HG03460 (cell line): ENCODE measurements around the gene HMCES.
"Not testable (repeated sequence)": the region's sequence is repeated elsewhere in the genome, so short reads cannot be mapped to it uniquely, and the experiment has no call there.

ENCODE experiments used
- ATAC-seq: cut with Tn5 transposase; IDR thresholded peaks from one replicate; pipeline ENCODE4 v1.9.1; 2021; ENCODE audit not compliant: unreplicated experiment

Gene HMCES

DNA sequence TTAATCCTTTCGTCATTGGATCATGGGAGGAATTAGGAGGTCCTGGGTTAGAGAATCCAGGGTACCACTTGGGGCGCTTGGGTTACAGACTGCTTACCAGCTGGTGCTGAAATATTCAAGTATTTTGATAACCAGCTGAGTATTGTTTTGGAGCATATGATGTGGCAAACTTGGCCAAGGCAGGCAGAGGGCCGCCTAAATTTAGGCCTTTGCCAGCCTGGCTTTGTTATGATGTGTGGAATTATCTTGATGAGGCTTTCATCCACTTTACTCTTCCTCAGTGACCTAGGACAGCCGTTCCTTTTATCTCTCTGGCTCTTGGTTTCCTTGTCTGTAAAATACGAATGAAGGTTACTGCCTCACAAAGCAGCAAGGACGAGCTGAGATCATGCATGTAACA lies 22.4 kb upstream of the HMCES start:
- ATAC-seq, result no peak

DNA sequence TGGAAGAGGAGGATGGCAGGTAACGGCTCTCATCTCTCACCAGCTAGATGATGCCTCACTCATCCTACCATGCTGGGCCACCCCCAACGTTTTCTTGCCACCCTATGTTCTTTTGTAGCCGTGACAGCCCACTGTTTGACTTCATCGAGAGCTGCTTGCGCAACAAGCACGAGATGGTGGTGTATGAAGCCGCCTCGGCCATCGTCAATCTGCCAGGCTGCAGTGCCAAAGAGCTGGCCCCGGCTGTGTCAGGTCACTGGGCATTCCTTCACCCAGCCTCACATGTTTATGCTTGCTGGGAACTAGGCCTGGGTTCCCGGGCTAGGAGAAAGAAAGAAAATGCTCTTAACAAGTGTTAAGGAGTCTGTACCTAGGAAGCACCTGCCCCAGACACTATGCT lies 21.1 kb upstream of the HMCES start:
- ATAC-seq, result no peak

DNA sequence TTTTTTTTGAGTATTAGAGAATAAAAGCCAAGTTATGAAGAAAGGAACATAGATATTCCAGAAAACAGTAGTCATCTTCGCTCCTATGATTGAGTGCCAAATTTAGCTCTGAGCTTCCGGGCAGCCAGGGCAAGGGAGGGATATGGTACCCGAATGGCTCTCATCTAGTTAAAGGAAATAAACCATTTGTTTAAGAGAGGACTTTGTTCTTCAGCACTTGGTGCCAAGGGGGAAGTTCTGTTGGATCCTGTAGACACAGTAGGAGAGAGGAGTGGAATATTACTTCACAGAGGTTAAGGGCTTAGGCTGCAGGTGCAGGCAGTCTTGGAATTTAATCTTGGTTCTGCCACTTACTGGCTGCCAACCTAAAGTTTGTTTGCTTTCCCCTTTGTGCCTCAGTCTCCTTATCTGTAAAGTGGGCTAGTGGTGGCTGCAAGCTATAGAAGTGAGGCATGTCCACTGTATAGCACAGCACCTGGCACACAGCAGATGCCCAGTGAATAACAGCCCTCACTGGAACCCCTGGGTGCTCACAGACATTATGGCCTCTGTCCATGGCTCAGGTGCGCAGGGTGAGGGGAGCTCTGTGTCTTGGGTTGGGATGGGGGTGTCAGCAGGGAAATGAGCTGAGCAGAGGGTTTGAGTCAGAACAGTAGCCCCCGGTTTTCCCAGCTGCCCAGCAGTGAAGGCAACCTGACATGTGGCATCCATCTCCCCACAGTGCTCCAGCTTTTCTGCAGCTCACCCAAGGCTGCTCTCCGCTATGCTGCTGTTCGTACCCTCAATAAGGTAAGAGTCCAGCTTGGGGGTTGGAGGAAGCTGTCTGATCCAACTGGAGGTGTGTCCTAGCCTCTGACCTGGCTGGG lies 18.8 kb upstream of the HMCES start:
- no peak for ATAC-seq

DNA sequence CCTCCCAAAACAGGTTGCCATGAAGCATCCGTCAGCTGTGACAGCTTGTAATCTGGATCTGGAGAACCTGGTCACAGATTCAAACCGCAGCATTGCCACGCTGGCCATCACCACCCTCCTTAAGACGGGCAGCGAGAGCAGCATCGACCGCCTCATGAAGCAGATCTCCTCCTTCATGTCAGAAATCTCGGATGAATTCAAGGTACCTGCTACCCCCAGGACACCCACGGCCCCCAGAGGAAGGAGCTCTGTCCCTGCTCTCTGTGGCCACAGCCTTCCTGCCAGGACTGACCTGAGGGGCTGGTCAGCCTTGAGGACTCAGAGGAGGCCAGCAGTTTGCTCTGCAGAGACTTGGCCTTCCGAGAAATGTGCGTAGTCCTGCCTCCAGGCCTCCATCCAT lies 18.1 kb upstream of the HMCES start:
- no peak for ATAC-seq

DNA sequence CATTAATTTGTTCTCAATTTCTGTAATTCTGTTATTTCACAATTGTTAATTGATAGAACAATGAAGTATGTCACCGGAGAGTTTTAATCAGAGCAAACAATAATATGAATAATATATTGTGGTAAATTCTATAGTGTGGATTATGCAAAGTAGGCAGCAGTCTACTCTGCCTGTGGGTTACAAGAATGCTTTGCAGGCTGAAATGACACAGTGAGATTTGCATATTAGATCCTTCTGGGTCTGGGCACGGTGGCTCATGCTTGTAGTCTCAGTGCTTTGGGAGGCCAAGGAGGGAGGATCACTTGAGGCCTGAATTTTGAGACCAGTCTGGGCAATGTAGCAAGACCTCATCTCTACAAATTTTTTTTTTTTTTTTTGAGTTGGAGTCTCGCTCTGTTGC lies 16.8 kb upstream of the HMCES start:
- ATAC-seq, result no peak

DNA sequence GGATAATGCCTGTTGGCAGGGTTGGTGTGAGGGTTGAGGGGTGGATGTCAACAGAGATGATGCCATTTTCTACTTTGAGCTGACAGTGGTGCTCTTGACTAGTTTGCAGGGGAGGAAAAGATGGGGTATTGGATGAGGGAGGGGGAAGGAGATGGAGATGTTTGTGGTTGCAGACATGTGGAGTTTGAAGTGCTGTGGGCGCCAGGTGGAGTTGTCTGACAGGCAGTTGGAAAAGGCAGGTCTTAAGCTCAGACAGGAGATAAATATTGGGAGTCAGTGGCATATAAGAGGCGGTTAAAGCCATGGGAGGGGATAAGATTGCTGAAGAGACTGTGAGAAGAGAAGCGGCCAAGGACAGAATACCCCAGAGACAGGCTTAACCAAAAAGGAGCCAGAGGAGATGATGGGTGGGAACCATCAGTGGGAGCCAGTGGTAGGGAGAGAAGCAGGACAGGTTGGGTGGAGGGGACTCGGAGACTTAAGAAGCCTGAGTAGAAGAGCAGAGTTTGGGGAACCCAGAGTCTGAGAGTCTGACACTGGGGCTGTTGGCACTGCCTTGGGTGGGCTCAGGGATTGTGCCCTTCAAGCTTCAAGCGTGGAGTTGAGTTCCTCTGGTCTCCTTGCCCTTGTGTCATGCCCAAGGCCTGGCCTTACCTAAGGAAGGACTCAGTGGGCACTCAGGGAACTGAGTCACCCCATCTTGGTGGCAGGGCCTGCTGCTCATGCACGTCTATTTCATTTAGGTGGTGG lies 15.3 kb upstream of the HMCES start:
- ATAC-seq, result no peak

DNA sequence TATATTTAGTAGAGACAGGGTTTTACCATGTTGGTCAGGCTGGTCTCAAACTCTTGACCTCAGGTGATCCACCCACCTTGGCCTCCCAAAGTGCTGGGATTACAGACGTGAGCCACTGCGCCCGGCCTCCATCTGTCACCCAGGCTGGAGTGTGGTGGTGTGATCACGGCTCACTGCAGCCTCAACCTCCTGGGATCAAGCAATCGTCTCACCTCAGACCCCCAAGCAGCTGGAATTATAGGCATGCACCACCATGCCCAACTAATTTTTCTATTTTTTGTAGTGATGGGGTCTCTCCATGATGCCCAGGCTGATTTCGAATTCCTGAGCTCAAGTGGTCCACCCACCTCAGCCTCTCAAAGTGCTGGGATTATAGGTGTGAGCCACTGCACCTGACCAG lies 13.7 kb upstream of the HMCES start:
- ATAC-seq, result not testable (repeated sequence)

DNA sequence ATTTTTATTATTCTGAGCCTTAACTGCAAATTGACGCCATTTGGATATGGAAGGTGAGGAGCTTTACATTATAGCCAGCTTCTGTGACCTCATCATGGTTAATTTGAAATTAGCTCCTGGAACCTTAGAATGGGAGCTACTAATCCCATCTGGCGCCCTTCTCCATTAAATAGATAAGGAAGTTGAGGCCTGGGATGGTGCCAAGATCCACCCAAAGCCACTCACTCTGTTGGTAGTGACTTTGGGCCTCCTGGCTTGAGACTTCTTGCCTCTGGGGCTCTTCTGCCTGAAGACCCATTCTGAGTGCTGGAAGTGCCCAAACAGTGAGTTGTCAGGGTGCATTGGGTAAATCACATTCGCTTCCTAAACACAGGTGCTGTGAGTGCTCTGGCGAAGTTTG lies 12.0 kb upstream of the HMCES start:
- no peak for ATAC-seq

DNA sequence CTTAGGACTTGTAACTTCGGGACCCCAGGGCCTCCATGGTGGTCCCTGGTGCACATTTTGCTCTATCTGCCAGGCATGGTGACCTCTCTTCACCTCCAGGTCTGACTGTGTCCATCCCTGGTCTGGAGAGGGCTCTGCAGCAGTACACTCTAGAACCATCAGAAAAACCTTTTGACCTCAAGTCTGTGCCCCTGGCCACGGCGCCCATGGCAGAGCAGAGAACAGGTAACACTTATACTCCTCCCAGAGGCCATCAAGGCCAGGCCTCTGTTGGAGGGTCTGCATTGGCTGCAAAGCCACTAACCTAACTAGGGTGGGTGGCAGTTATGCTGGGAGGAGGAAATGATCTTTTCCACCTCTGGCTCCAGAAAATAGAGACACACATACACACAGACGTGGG lies 10.3 kb upstream of the HMCES start:
- no peak for ATAC-seq

DNA sequence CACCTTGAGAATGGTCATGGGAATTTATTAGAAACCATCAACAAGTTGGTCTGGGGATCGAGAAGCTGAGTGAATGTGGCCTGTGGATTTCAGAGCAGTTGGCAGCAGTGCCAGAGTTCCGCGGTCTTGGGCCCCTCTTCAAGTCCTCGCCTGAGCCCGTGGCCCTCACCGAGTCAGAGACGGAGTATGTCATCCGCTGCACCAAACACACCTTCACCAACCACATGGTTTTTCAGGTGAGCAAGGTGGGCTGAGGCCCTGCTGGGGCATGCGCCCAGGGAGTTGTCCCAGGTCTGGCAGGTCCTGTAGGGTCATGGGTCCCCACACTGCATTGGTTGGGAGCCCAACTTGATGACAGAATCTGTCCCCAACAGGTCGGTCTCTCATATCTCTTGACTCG lies 7.0 kb upstream of the HMCES start:
- no peak for ATAC-seq

DNA sequence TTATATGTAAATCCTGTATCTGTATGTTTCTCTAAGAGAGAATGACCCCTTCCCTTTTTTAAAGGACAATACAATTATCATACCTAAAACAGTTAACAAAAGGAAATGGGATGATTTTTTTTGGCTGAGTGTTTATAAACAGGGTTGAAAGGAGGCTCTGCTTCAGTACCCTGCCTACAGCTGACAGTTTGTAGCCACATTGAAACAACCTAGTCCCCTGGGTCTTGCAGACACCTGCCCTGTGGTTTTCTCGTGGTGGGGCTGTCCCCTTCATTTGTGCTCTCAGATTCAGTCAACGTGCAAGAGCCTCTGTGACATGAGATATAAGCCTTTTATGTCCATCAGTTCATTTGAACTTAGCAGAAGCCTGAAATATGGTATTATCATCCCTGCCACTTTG lies 2.3 kb upstream of the HMCES start:
- ATAC-seq, result peak; percentile 85

DNA sequence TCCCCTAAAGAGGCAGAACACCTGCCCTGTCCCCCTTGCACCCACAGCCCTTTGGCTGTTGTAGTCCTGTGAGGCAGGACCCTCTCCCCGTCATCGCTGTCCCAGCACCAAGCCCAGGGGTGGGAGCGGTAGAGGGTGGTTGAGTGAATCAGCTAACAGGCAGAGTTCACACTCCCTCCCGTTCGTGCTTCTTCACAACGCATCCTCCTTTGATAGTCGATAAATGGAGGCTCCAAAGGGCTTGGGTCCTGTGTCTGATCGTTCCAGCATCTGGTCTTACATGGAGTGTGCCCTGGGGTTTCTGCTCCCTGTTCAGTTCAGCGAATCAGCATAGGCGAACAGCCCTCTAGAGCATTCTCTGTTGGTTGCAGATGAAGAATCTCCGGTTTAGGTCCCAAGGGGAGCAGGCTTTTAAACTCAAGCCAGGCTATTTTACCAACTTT lies 820 bp upstream of the HMCES start:
- no peak for ATAC-seq

DNA sequence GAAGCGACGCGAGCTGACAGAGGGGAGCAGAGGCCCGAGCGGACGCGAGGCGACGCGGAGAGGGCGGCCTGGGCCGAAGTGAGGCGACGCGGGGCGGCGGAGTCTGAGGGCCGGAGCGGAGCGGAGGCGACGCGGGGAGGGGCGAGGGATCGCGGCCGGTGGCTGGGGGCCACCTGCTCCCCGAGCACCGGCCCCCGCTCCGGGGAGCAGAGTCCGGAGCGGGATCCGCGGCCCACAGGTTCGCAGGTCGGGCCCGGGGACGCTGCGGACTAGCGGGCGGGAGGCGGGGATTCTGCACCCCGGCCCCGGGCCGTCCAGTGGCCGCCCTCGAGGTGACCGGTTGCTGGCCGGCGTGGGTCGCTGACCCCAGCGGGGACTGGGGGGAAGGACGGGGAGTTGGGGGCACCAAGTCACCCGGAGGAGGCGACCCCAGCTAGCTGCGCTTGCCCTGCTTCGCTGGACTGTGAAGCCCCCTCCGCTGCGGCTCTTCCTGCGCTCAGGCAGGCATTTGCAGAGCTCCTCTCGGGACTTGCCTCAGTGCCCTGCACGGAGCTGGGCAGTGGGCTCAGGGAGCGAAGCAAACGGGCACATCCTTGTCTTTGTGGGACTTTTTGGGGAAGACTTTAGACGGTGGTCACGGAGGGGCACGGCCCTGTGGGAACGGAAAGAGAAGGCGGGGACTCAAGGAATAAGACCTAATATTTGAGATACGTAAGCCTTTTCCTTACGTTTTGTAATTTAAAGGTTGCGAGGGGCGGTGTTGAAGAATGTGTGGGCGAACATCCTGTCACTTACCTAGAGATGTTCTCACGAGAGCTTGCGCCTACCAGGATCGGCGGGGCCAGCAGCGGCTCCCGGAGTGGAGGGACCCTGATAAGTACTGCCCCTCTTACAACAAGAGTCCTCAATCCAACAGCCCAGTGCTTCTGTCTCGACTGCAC lies 566 bp downstream of the HMCES start:
- no peak for ATAC-seq

DNA sequence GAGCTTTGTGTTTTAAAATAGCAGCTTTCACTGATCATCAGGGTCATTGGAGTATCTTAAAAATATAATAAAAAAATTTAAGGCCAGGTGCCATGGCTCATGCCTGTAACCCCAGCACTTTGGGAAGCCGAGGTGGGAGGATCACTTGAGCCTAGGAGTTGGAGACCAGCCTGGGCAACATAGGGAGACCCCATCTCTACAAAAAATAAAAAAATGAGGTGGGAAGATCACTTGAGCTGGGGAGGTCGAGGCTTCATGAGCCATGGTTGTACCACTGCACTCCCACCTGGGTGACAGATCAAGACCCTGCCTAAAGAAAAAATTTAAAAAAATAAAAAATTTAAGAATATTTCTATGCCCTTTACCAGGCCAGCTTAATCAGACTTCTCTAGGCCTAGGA lies 1.5 kb downstream of the HMCES start:
- ATAC-seq, result no peak

DNA sequence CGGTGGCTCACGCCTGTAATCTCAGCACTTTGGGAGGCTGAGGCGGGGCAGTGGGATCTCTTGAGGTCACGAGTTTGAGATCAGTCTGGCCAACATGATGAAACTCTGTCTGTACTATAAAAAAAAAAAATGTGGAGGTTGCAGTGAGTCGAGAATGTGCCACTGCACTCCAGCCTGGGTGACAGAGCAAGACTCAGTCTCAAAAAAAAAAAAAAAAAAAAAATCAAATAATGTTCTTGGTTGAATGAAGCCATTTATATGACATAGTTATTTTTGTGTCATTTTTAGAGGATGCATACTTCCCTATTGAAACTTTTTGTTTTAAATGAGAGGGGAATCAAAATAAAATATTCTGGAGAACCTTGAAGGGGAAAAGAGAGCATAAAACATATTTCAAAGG lies 3.1 kb downstream of the HMCES start:
- ATAC-seq, result no peak

DNA sequence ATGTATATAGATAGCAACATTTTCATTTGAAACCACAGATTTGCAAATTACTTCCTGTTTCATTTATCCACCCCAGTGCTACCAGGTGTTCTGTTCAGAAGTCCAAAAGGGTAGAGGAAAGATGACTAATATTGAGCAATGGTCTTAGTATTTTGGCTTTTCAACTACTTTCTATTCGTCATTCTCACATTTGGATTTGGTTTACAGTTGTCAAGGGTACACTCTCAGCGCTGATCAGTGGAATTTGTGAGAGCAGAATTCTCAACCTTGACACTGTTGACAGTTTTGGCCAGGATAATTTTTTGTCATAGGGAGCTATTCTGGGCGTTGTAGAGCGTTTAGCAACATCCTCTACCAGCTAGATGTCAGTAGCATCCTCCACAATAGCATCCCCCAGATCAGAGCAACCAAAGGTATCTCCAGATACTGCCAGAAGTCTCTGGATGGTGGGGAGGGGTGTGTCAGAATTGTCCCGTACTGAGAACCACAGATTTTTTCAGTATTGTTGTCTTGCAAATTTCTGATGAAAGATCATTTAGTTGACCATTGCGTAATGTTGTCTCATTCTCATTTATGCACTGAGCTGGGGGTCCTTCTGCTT lies 4.2 kb downstream of the HMCES start:
- peak; percentile 66 for ATAC-seq

DNA sequence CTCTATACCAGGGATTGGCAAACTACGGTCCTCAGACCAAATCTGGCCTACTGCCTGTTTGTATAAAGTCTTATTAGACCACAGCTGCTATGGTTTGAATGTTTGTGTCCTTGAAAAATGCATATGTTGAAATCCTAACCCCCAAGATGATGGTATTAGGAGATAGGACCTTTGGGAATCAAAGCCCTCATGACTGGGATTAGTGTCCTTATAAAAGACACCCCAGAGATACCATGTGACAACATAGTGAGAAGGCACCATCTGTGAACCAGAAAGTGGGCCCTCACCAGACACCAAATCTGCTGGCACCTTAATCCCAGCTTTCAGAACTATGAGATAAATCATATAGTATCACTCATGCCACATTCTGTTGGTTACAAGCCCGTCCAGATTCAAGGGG lies 7.4 kb downstream of the HMCES start:
- no peak for ATAC-seq

DNA sequence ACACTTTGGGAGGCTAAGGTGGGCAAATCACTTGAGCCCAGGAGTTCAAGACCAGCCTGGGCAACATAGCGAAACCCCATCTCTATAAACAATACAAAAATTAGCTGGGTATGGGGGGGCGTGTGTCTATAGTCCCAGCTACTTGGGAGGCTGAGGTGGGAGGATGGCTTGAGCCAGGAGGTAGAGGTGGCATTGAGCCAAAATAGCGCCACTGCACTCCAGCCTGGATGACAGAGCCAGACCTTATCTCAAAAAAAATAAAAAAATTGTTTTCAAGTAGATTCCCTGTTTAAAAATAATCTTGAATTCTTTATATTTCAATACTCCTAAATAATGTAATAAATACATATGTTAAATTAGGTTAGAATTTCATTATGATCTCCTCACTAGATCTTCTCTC lies 9.8 kb downstream of the HMCES start:
- no peak for ATAC-seq

DNA sequence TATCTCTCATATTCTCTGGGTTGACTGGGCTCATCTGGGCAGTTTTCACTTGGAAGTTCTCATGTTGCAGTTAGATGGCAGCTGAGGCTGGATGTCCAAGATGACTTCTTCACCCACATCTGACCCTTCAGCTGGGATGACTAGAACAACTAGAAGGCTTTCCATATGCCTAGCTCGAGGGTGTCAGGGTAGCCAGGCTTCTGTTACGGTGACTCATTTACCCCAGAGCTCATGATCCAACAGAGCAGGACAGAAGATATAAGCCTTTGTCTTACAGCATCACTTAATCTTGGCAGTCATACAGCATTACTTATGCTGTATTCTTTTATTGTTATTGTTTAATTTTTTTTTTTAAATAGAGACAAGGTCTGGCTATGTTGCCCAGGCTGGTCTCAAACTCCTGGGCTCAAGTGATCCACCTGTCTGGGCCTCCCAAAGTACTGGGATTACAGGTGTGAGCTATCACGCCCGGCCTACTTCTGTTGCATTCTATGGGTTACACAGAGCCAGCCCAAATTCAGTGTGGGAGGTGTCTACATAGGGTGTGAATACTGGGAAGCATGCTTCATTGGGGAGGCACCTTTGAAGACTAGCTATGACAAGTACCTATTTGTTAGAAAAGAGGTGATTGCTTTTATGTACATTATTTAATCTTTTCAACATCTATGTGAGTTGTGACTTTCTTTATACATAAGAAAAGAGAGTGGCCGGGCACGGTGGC lies 10.7 kb downstream of the HMCES start:
- no peak for ATAC-seq

DNA sequence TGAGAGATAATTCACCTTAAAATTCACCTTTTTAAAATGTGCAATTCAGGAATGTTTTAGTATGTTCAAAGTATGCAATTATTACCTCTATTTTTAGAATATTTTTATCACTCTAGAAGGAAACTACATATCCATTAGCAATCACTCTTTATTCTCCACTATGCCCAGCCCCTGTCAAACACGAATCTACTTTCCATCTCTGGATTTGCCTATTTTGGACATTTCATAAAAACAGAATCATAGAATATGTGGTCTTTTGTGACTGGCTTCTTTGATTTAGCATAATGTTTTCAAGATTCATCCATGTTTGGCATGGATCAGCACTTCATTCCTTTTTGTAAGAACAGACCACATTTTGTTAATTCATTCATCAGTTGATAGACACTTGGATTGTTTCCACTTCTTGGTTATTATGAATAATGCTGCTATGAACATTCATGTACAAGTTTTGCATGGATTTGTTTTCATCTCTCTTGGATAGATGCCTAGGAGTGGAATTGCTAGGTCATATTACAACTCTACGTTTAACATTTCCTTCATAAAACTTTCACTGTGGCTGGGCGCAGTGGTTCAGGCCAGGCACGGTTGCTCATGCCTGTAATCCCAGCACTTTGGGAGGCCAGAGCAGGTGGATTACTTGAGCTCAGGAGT lies 12.7 kb downstream of the HMCES start:
- ATAC-seq, result no peak
